NCI-H146 (cell line): ENCODE results near the gene MORC1.

ENCODE experiments used
- DNase-seq: peaks from one replicate; lab custom pipeline; 2025; lab: John Stamatoyannopoulos, UW

Gene MORC1

GRCh38 chr3:109026821-109027220, 91.1 kb downstream of the MORC1 start:
- no peak for DNase-seq

- no peak for DNase-seq
Measured at GRCh38 chr3:109025896-109026295, 92.0 kb downstream of the MORC1 start.

GRCh38 chr3:109023656-109024254, 94.2 kb downstream of the MORC1 start:
- DNase-seq: peak; percentile 64

- no peak for DNase-seq
Measured at GRCh38 chr3:109023167-109023566, 94.8 kb downstream of the MORC1 start.

GRCh38 chr3:109021556-109021955, 96.4 kb downstream of the MORC1 start:
- no peak for DNase-seq

- peak; percentile 25 for DNase-seq
Measured at GRCh38 chr3:109018828-109019227, 99.1 kb downstream of the MORC1 start.

GRCh38 chr3:109005443-109005842, 112.5 kb downstream of the MORC1 start:
- no peak for DNase-seq

GRCh38 chr3:108998436-108998835, 119.5 kb downstream of the MORC1 start:
- DNase-seq: no peak

- DNase-seq: no peak
Measured at GRCh38 chr3:108985844-108986243, 132.1 kb downstream of the MORC1 start.

GRCh38 chr3:108983051-108983450, 134.9 kb downstream of the MORC1 start:
- no peak for DNase-seq

GRCh38 chr3:108976058-108976457, 141.9 kb downstream of the MORC1 start:
- DNase-seq: no peak

GRCh38 chr3:108973019-108973418, 144.9 kb downstream of the MORC1 start:
- no peak for DNase-seq

- no peak for DNase-seq
Measured at GRCh38 chr3:108972482-108972881, 145.5 kb downstream of the MORC1 start.

- no peak for DNase-seq
Measured at GRCh38 chr3:108970561-108970960, 147.4 kb downstream of the MORC1 start.

GRCh38 chr3:108966773-108967172, 151.2 kb downstream of the MORC1 start:
- no peak for DNase-seq

GRCh38 chr3:108959017-108959416, 158.9 kb downstream of the MORC1 start:
- DNase-seq: no peak

- no peak for DNase-seq
Measured at GRCh38 chr3:108953700-108954099, 164.2 kb downstream of the MORC1 start, which contains the start of gene GUCA1C. GUCA1C (minus strand) TSS chr3:108953879; CDS start chr3:108953762, 117 bp downstream.

- DNase-seq: no peak
Measured at GRCh38 chr3:108953210-108953609, 164.7 kb downstream of the MORC1 start.

- DNase-seq: no peak
Measured at GRCh38 chr3:108951820-108952501, 166.0 kb downstream of the MORC1 start.

- DNase-seq: no peak
Measured at GRCh38 chr3:108947855-108948254, 170.1 kb downstream of the MORC1 start.

- no peak for DNase-seq
Measured at GRCh38 chr3:108946292-108947285, 171.3 kb downstream of the MORC1 start.

- DNase-seq: no peak
Measured at GRCh38 chr3:108940568-108941263, 177.2 kb downstream of the MORC1 start.
